Endothelial cell (in vitro differentiated cells): ENCODE data around the gene KHDC1L. TPM values are rescaled to one million over a fixed set of nuclear protein-coding genes. Genes with fewer than 3 reads are reported as not detected.

ENCODE experiments used
- DNase-seq: peaks from one replicate; pipeline ENCODE4 v3.0.0; 2021; ENCODE audit warnings: low spot score
- H3K27ac Mint-ChIP-seq: one replicate; pipeline ENCODE4 v1.8.0; 2021; ENCODE audit warnings: mixed read lengths, inconsistent platforms; ENCODE audit not compliant: unreplicated experiment
- H3K27me3 Mint-ChIP-seq: one replicate; pipeline ENCODE4 v1.8.0; 2021; ENCODE audit warnings: mild to moderate bottlenecking, moderate library complexity, mixed read lengths, inconsistent platforms; ENCODE audit not compliant: unreplicated experiment
- H3K36me3 Mint-ChIP-seq: one replicate; pipeline ENCODE4 v1.8.0; 2021; ENCODE audit warnings: mild to moderate bottlenecking, low read depth, mixed read lengths, inconsistent platforms; ENCODE audit not compliant: unreplicated experiment
- H3K4me1 Mint-ChIP-seq: one replicate; pipeline ENCODE4 v1.8.0; 2021; ENCODE audit warnings: mild to moderate bottlenecking, mixed read lengths, inconsistent platforms; ENCODE audit not compliant: unreplicated experiment
- H3K4me3 Mint-ChIP-seq: one replicate; pipeline ENCODE4 v1.8.0; 2021; ENCODE audit warnings: mild to moderate bottlenecking, mixed read lengths, inconsistent platforms; ENCODE audit not compliant: unreplicated experiment
- H3K9me3 Mint-ChIP-seq: one replicate; pipeline ENCODE4 v1.8.0; 2021; ENCODE audit warnings: mixed read lengths, inconsistent platforms; ENCODE audit not compliant: unreplicated experiment
- CTCF ChIP-seq: fragments of 200-600 bp; sonication (generic); IDR thresholded peaks from one replicate; pipeline ENCODE4 v1.5.0; 2021; ENCODE audit warnings: antibody characterized with exemption; ENCODE audit not compliant: unreplicated experiment
- total RNA-seq: library from RNA; stranded (reverse); fragmentation: NEBNext Ultra II Directional; extraction: Animal tissue kit (Norgen Biotek cat#: 25700); gene quantifications from one replicate; pipeline ENCODE4 v1.2.1, GENCODE V29; 2021; ENCODE audit not compliant: unreplicated experiment

The KHDC1L gene
- total RNA-seq, 1 donor from 2014 or later = not detected

- TF ChIP-seq CTCF = no peak
- H3K27me3 Mint-ChIP-seq = peaks cover 2% of the 10 kb centered on the region
- H3K27ac Mint-ChIP-seq = no peak overlapping the region
- DNase-seq = no peak
- H3K4me3 Mint-ChIP-seq = no peak overlapping the region
- no peaks in the 10 kb centered on the region for H3K4me1 Mint-ChIP-seq
- H3K36me3 Mint-ChIP-seq = no peaks in the 10 kb centered on the region
- H3K9me3 Mint-ChIP-seq = no peaks in the 10 kb centered on the region
Measured at GRCh38 chr6:73207221-73207837, 18.0 kb downstream of the KHDC1L start.

- H3K4me3 Mint-ChIP-seq = no peak overlapping the region
- H3K27ac Mint-ChIP-seq = no peak overlapping the region
- no peaks in the 10 kb centered on the region for H3K9me3 Mint-ChIP-seq
- H3K4me1 Mint-ChIP-seq = no peaks in the 10 kb centered on the region
- H3K27me3 Mint-ChIP-seq = peaks cover 2% of the 10 kb centered on the region
- DNase-seq = no peak
- TF ChIP-seq CTCF = no peak
- H3K36me3 Mint-ChIP-seq = no peaks in the 10 kb centered on the region
Measured at GRCh38 chr6:73204252-73204651, 21.0 kb downstream of the KHDC1L start.

- peaks cover 2% of the 10 kb centered on the region for H3K27me3 Mint-ChIP-seq
- TF ChIP-seq CTCF = no peak
Measured at GRCh38 chr6:73203098-73203497, 22.2 kb downstream of the KHDC1L start.

GRCh38 chr6:73200735-73201134 is 24.6 kb downstream of the KHDC1L start:
- Mint-ChIP-seq H3K27ac (no peak overlapping the region), H3K4me1 (peaks cover 6% of the 10 kb centered on the region), H3K4me3 (no peak overlapping the region), H3K36me3 (no peaks in the 10 kb centered on the region), H3K9me3 (no peaks in the 10 kb centered on the region), H3K27me3 (no peaks in the 10 kb centered on the region)
- no peak for DNase-seq
- no peak for TF ChIP-seq CTCF

More at GRCh38 chr6:73203098-73203497, 22.2 kb downstream of the KHDC1L start:
- H3K27ac Mint-ChIP-seq = no peak overlapping the region
- no peaks in the 10 kb centered on the region for H3K4me1 Mint-ChIP-seq
- H3K4me3 Mint-ChIP-seq = no peak overlapping the region
- H3K36me3 Mint-ChIP-seq = no peaks in the 10 kb centered on the region
- H3K9me3 Mint-ChIP-seq = no peaks in the 10 kb centered on the region
- DNase-seq = no peak

GRCh38 chr6:73200247-73200646 is 25.0 kb downstream of the KHDC1L start:
- Mint-ChIP-seq H3K36me3 (no peaks in the 10 kb centered on the region), H3K9me3 (no peaks in the 10 kb centered on the region), H3K27me3 (no peaks in the 10 kb centered on the region), H3K4me3 (no peak overlapping the region), H3K27ac (no peak overlapping the region), H3K4me1 (peaks cover 6% of the 10 kb centered on the region)
- no peak for DNase-seq
- no peak for TF ChIP-seq CTCF
